ES-I3 (cell line): Measurements from ENCODE around the gene DCHS1.

Experiments used
- H3K36me3 ChIP-seq: 2 replicates; pipeline ENCODE4 v1.6.1; 2013; ENCODE audit warnings: mild to moderate bottlenecking, low read length, control low read depth, moderate library complexity; ENCODE audit not compliant: insufficient read depth
- H3K4me1 ChIP-seq: 2 replicates; pipeline ENCODE4 v1.6.1; 2013; ENCODE audit warnings: mild to moderate bottlenecking, control low read depth, low read length; ENCODE audit not compliant: insufficient read depth
- H3K9ac ChIP-seq: 2 replicates; pipeline ENCODE4 v1.6.1; 2013; ENCODE audit warnings: low read depth, mild to moderate bottlenecking, low read length, moderate library complexity
- H3K9me3 ChIP-seq: 2 replicates; pipeline ENCODE4 v1.6.1; 2013; ENCODE audit warnings: mild to moderate bottlenecking, low read length, moderate library complexity; ENCODE audit not compliant: control insufficient read depth, insufficient read depth

The DCHS1 gene

DNA sequence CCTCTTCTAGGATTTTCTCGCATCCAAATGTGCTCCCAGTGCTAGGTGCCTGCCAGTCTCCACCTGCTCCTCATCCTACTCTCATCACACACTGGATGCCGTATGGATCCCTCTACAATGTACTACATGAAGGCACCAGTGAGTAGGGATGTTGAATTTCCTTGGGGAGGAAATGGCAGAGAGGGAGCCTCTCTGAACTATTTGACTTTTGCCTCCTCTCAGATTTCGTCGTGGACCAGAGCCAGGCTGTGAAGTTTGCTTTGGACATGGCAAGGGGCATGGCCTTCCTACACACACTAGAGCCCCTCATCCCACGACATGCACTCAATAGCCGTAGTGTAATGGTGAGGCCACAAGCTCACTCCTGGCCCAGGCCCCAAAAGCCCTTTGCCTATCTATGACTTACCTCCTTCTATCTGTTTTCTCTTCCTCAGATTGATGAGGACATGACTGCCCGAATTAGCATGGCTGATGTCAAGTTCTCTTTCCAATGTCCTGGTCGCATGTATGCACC lies 46.0 kb downstream of the DCHS1 start:
- Histone ChIP-seq H3K36me3 (peaks cover 27% of the 10 kb centered on the region), H3K4me1 (peaks cover 21% of the 10 kb centered on the region), H3K9me3 (no peaks in the 10 kb centered on the region), H3K9ac (no peak overlapping the region)

DNA sequence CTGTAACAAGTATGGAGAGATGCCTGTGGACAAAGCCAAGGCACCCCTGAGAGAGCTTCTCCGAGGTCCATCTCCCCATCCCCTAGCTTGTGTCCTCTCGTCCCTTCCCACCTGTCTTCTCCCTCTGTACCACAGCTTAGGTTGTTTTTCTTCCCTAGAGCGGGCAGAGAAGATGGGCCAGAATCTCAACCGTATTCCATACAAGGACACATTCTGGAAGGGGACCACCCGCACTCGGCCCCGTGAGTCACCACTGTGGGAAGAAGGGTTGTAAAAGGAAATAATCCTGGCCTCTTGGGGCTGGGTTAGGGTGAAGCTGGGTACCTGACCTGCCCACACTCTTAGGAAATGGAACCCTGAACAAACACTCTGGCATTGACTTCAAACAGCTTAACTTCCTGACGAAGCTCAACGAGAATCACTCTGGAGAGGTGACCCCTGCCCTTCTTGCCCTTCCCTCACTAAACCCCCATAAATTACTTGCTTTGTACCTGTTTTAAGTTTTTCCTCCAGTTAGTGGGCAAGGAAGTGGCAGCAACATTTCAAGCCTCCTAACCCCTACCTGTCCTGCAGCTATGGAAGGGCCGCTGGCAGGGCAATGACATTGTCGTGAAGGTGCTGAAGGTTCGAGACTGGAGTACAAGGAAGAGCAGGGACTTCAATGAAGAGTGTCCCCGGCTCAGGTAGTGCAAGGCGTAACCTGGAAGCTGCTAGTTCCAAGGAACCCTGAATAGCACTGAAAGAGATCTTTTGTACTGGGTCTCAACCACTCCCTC lies 46.7 kb downstream of the DCHS1 start:
- Histone ChIP-seq H3K9ac (no peak overlapping the region), H3K36me3 (peaks cover 27% of the 10 kb centered on the region), H3K9me3 (no peaks in the 10 kb centered on the region), H3K4me1 (peaks cover 21% of the 10 kb centered on the region)

DNA sequence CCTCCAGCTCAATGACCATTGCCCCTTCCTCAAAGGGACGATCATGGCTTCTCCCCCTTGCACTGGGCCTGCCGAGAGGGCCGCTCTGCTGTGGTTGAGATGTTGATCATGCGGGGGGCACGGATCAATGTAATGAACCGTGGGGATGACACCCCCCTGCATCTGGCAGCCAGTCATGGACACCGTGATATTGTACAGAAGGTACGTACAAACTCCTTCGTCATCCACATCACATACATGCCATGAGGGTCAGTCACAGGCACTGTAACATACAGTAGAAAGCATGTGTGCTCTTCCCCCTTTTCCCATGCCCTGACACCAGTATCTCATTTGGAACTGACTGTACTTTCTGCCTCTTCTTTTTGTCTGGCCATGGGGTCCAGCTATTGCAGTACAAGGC lies 47.6 kb downstream of the DCHS1 start:
- Histone ChIP-seq H3K4me1 (peaks cover 16% of the 10 kb centered on the region), H3K36me3 (peaks cover 27% of the 10 kb centered on the region), H3K9ac (no peak overlapping the region), H3K9me3 (no peaks in the 10 kb centered on the region)

DNA sequence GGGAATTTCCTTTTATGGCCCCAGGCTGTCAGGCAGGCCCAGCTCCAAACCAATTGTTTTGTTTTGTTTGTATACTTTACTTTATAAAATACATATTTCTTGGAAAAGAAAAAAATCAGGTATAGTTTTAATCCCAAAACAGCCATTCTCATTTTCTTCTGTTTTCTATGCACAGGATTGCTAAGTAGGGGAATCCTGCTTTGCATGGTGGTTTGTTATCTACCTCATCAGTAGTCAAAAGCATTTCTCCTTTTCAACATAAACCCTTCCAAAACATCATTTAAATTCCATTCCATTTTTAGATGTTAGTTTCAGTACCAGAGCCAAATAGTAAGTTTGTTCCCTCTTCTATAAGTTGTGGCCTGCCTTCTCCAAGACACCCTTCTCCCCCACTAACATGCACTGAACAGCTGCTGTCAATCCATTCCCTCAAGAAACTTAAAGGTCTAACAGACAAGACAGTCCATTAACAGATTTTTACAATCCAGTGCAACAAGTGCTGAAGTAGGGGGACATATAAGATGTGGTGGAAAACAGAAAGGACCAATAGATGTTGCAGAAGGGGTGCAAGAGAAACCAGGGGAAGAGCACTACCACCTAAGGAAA lies 48.3 kb downstream of the DCHS1 start:
- Histone ChIP-seq H3K9ac (no peak overlapping the region; the same call in 1 of the 2 replicates), H3K36me3 (peaks cover 27% of the 10 kb centered on the region), H3K9me3 (no peaks in the 10 kb centered on the region), H3K4me1 (peaks cover 18% of the 10 kb centered on the region)

DNA sequence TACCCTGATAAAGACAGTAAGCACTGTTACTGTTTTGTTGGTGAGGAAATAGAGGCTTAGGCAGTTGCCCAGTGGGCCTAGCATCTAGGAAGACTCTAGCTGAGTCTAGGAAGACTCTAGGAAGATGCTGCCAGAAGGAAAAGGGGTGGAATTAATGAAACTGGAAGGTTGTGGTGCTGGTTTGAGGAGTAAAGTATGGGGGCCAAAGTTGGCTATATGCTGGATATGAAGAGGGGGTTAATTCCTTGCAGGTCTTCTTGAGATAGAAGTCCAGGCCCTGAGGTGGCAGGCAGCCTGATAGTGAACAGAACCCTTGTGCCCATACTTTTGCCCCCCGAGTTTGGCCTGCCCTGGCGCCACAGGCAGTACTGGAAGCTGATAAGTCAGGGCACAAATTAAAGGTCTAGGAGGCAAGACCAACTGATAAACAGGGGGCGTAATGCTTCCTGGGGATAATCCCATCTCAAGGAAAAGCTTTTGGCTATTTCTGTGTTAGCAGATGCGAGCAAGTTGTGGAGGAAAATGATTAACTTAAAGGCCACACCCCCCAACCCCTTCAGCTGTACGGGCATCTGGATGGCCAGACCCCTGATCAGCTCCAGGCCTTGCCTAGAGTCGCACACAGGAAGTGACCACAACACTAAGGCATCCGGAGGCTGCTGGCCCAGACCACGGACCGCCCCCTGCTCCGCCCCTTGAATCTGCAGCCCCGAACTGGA lies 49.0 kb downstream of the DCHS1 start:
- H3K9me3 ChIP-seq, result no peaks in the 10 kb centered on the region
- peaks cover 27% of the 10 kb centered on the region for H3K36me3 ChIP-seq
- H3K4me1 ChIP-seq, result peaks cover 20% of the 10 kb centered on the region
- H3K9ac ChIP-seq, result peak overlapping the region; percentile 12

DNA sequence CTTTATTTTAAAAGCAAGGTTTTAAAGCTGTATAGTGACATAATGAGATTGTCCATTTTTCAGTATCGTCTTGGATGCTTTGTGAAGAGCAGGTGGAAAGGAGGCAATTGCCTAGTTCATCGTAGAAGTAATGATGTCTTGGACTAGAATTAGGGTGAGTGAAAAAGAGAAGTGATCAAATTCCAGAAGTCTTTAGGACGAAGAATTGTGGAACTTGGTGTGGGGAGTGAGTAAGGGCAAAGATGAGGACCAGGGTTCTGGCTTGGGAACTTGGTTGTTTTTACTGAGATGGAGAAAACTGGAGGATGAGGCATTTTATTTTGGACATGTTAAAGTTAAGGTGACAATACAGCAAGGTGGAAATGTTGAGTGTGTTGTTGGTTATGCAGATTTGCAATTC lies 50.8 kb downstream of the DCHS1 start:
- H3K9ac ChIP-seq, result peak overlapping the region; percentile 96
- no peaks in the 10 kb centered on the region for H3K9me3 ChIP-seq
- H3K36me3 ChIP-seq, result peaks cover 24% of the 10 kb centered on the region
- peaks cover 20% of the 10 kb centered on the region for H3K4me1 ChIP-seq

DNA sequence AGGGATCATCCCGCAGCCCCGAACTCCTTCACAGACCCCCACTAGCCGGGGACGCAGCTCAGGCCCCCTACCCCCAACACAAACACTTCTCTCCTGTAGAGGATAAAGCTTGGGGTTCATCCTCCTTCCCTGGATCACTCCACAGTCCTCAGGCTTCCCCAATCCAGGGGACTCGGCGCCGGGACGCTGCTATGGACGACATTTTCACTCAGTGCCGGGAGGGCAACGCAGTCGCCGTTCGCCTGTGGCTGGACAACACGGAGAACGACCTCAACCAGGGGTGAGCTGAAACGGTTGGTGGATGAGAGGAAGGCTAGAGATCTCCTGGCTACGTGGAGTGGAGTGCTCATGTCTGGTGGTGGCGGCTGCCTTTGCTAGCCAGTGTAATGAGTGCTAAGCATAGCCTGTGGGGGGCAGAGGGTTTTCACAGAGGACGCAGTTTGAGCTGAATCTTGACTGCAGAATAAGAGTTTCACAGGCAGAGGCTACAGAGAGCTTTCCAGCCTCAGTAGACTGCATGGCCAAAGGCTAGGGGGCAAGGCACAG lies 51.5 kb downstream of the DCHS1 start:
- Histone ChIP-seq H3K9me3 (no peaks in the 10 kb centered on the region), H3K4me1 (peaks cover 20% of the 10 kb centered on the region), H3K36me3 (peaks cover 20% of the 10 kb centered on the region), H3K9ac (peak overlapping the region; percentile 96)

DNA sequence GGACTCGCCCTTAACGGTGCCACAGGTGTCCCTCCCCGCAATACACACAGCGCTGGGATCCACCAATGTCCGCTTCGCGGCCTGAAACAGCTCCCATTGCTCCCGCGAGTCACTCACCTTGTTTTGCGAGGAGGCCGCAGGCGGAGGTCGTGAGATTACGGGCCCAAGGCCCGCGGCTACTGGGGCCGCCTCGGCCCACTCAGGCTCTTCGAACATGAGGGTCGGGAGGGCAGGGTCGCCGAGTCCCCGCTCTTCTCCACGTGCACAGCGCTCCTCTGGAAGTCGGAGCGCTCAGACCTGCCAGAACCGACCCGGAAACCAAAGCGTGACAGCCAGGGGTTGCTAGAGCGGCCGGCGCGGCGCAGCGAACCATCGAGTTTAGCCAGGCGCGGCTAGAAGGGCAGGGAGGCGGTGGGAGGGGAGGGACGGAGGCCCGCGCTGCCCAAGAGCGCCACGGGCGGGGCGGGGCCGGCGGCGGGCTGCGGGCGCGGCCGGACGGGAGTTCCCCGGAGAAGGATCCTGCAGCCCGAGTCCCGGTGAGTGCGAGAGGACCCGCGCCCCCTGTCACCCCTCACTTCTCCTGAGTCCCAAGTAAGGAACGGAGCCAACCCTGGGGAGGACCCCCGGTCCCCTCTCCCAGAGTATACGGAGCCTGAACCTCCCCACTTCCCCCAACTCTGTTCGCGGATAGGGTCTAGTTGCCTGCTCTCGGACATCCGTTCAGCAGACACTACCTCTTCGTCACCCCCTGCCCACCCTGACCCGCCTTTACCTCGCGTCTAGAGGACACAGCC lies 52.1 kb downstream of the DCHS1 start, which contains the start of the genes ILK and RRP8:
Gene ILK (plus strand): TSS at position 488 of the 794 bp plus-strand sequence. CDS start 498 bp downstream, outside the sequence.
Gene RRP8 (minus strand): TSS at position 330 of the 794 bp plus-strand sequence. CDS start 114 bp downstream, at position 216.
- Histone ChIP-seq H3K9ac (peak within 1 kb of the TSS; percentile 96), H3K36me3 (peaks cover 15% of the 10 kb centered on the region), H3K4me1 (peaks cover 20% of the 10 kb centered on the region), H3K9me3 (no peaks in the 10 kb centered on the region)

DNA sequence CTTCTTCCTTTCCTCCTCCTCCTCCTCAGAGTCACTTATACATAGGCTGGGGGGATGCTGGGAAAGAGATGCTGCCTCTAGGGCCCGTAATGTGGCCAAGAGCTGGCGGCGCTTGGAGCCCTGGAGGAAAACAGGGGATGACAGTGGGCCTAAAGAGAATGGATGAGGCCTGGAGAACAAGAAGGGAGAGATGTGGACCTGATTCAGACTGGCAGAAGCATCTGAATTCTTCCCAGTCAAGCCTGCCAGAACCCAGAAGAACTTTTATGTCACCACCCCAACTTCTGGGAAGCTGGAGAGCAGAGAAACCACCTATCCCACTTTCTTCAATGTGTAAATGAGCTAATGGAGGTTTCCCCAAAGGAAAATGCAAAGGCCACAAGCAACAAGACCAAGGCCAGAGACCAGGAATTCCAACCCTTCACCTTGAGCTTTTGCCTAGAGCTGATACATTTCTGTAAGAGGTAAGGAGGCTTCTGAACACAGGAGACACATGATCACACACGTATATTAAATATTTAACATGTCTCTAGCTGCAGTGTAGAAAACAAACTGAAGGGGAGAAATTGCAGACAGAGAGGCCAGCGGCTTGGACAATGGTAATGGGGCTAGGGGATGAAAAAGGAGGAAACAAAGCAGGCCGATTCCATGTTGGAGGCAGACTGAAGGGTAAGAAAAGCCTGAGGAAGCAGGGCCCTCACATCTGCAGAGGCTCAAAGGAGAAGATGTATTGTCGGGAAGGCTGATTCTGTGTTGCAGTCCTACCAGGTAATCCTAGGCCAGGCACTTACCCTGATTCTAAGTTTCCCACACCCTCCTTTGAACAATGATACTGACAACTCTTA lies 53.3 kb downstream of the DCHS1 start:
- Histone ChIP-seq H3K9ac (peak overlapping the region; percentile 96), H3K4me1 (peaks cover 16% of the 10 kb centered on the region), H3K36me3 (peaks cover 10% of the 10 kb centered on the region), H3K9me3 (no peaks in the 10 kb centered on the region)

DNA sequence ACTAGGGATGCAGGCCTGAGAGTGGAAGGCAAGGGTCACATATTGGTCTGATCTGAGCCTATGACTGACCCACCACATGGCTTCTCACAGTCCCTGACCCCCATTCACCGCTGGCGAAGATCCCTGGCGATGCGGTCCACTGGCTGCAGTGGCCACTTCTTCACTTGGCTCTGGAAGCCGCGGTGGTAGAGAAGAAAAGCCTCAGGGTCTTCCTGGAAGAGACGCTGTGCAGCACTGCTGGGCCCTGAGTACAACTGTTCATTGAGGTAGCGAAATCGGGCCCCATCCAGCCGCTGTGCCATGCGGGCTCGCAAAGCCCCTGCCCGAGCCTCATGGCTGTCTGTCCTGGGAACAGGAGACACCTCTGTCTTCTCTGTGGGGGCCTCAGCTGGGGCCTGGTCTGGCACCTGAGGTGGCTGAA lies 54.6 kb downstream of the DCHS1 start:
- Histone ChIP-seq H3K4me1 (peaks cover 7% of the 10 kb centered on the region; the same call in 1 of the 2 replicates), H3K36me3 (peaks cover 10% of the 10 kb centered on the region), H3K9ac (no peak overlapping the region), H3K9me3 (no peaks in the 10 kb centered on the region)

DNA sequence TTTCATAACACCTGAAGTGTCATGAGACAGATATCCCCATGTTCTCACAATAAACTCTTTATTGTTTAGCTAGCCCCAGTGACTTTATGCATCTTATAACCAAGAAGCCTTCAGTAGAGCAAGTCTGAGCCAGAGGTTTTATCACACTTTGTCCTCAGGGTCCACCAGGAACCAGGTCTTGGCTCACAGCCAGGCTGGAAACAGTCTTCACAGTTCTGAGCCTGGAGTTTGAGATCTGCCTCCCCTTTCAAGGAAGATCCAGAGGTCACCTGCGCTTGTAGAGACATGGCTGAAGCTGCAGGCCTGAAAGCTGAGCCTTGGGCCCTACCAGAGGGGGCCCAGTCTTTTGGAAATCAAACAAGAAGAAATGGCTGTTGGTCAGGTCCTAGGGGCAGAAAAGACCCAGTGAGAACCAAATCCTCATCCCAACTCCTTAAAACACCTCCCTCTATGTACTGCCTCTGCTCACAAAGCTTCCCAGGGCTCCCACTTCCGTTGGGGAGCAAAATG lies 55.7 kb downstream of the DCHS1 start:
- Histone ChIP-seq H3K9ac (no peak overlapping the region), H3K4me1 (peaks cover 7% of the 10 kb centered on the region; the same call in 1 of the 2 replicates), H3K36me3 (peaks cover 10% of the 10 kb centered on the region)

DNA sequence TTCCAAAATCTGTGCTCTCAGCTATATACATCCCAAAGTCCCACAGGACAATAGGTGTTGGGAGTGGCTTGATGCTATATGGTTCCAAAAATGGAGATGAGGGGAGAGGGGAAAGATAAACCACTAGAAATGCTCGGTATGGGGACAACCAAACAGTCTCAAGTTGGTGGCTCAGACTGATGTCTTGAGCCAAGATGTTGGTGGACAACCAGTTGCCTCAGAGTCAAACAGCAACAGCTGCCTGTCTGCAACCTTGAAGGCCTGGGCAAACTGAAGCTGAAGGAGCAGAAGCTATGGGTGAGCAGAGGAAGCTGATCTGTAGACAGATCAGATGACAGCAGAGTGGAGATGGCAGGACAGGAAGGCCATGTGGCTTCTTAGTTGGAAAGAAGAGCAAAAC lies 56.2 kb downstream of the DCHS1 start:
- peaks cover 7% of the 10 kb centered on the region; the same call in 1 of the 2 replicates for H3K4me1 ChIP-seq
- no peak overlapping the region for H3K9ac ChIP-seq
- peaks cover 10% of the 10 kb centered on the region for H3K36me3 ChIP-seq
- no peaks in the 10 kb centered on the region for H3K9me3 ChIP-seq

More for the DNA sequence above, 55.7 kb downstream of the DCHS1 start:
- H3K9me3 ChIP-seq, result no peaks in the 10 kb centered on the region
